Measurements from ENCODE around the gene PIP5KL1.

Gene PIP5KL1

GRCh38 chr9:127924736-127925444, 5.7 kb downstream of the PIP5KL1 start:
- peaks cover 23 to 50% of the 10 kb centered on the region in 2 donors for H3K27me3 ChIP-seq (ENCODE audit: control insufficient read depth in 1 of 2, insufficient read depth in 2 of 2, low read length in 2 of 2)
- no peaks in the 10 kb centered on the region for H3K4me1 ChIP-seq (ENCODE audit: insufficient read depth, low read length)

GRCh38 chr9:127923771-127924170, 6.8 kb downstream of the PIP5KL1 start:
- no peaks in the 10 kb centered on the region for H3K36me3 ChIP-seq (ENCODE audit: insufficient read depth, low read length)
- H3K9ac ChIP-seq (ENCODE audit: low read length): no peak overlapping the region
- no peaks in the 10 kb centered on the region for H3K4me1 ChIP-seq (ENCODE audit: insufficient read depth, low read length)
- no peak overlapping the region for H3K4me3 ChIP-seq (ENCODE audit: low read depth in 1 of 2, low read length in 2 of 2)
- peaks cover 21 to 40% of the 10 kb centered on the region in 2 donors for H3K27me3 ChIP-seq (ENCODE audit: control insufficient read depth in 1 of 2, insufficient read depth in 2 of 2, low read length in 2 of 2)
- no peak overlapping the region for H3K27ac ChIP-seq (ENCODE audit: low read depth, low read length)
- no peaks in the 10 kb centered on the region for H3K9me3 ChIP-seq (ENCODE audit: low read length)

More at GRCh38 chr9:127924736-127925444, 5.7 kb downstream of the PIP5KL1 start:
- no peak overlapping the region for H3K4me3 ChIP-seq (ENCODE audit: low read depth in 1 of 2, low read length in 2 of 2)
- H3K36me3 ChIP-seq (ENCODE audit: insufficient read depth, low read length): no peaks in the 10 kb centered on the region
- H3K9me3 ChIP-seq (ENCODE audit: low read length): no peaks in the 10 kb centered on the region
- H3K27ac ChIP-seq (ENCODE audit: low read depth, low read length): no peak overlapping the region
- no peak overlapping the region for H3K9ac ChIP-seq (ENCODE audit: low read length)

- Histone ChIP-seq H3K27ac (ENCODE audit: low read depth, low read length) (no peak overlapping the region), H3K36me3 (ENCODE audit: insufficient read depth, low read length) (no peaks in the 10 kb centered on the region), H3K4me3 (ENCODE audit: low read depth in 1 of 2, low read length in 2 of 2) (no peak overlapping the region), H3K9me3 (ENCODE audit: low read length) (no peaks in the 10 kb centered on the region), H3K27me3 (ENCODE audit: control insufficient read depth in 1 of 2, insufficient read depth in 2 of 2, low read length in 2 of 2) (peaks cover 14 to 35% of the 10 kb centered on the region in 2 donors), H3K9ac (ENCODE audit: low read length) (no peak overlapping the region), H3K4me1 (ENCODE audit: insufficient read depth, low read length) (no peaks in the 10 kb centered on the region)
These were observed 7.5 kb downstream of the PIP5KL1 start for GRCh38 chr9:127923046-127923445.

- no peak overlapping the region for H3K27ac ChIP-seq (ENCODE audit: low read depth, low read length)
These were observed 8.9 kb downstream of the PIP5KL1 start for GRCh38 chr9:127921557-127922120.

GRCh38 chr9:127920794-127921193, 9.8 kb downstream of the PIP5KL1 start:
- Histone ChIP-seq H3K27me3 (ENCODE audit: control insufficient read depth in 1 of 2, insufficient read depth in 2 of 2, low read length in 2 of 2) (peaks cover under 1 to 15% of the 10 kb centered on the region in 2 donors), H3K36me3 (ENCODE audit: insufficient read depth, low read length) (no peaks in the 10 kb centered on the region), H3K27ac (ENCODE audit: low read depth, low read length) (no peak overlapping the region)

More at GRCh38 chr9:127921557-127922120, 8.9 kb downstream of the PIP5KL1 start:
- Histone ChIP-seq H3K9ac (ENCODE audit: low read length) (no peak overlapping the region), H3K4me1 (ENCODE audit: insufficient read depth, low read length) (peaks cover 4% of the 10 kb centered on the region), H3K27me3 (ENCODE audit: control insufficient read depth in 1 of 2, insufficient read depth in 2 of 2, low read length in 2 of 2) (peaks cover 9 to 24% of the 10 kb centered on the region in 2 donors), H3K36me3 (ENCODE audit: insufficient read depth, low read length) (no peaks in the 10 kb centered on the region), H3K4me3 (ENCODE audit: low read depth in 1 of 2, low read length in 2 of 2) (peak overlapping the region in 1 of 2 donors; percentile 22), H3K9me3 (ENCODE audit: low read length) (no peaks in the 10 kb centered on the region)

GRCh38 chr9:127919253-127919815, 11.2 kb downstream of the PIP5KL1 start:
- H3K4me1 ChIP-seq (ENCODE audit: insufficient read depth, low read length): peaks cover 16% of the 10 kb centered on the region
- H3K4me3 ChIP-seq (ENCODE audit: low read depth in 1 of 2, low read length in 2 of 2): no peak overlapping the region
- peaks cover 0 to 4% of the 10 kb centered on the region in 2 donors for H3K27me3 ChIP-seq (ENCODE audit: control insufficient read depth in 1 of 2, insufficient read depth in 2 of 2, low read length in 2 of 2)
- H3K9me3 ChIP-seq (ENCODE audit: low read length): no peaks in the 10 kb centered on the region
- no peaks in the 10 kb centered on the region for H3K36me3 ChIP-seq (ENCODE audit: insufficient read depth, low read length)
- no peak overlapping the region for H3K9ac ChIP-seq (ENCODE audit: low read length)
- peak overlapping the region; percentile 27 for H3K27ac ChIP-seq (ENCODE audit: low read depth, low read length)

More at GRCh38 chr9:127920794-127921193, 9.8 kb downstream of the PIP5KL1 start:
- Histone ChIP-seq H3K4me3 (ENCODE audit: low read depth in 1 of 2, low read length in 2 of 2) (no peak overlapping the region), H3K9me3 (ENCODE audit: low read length) (no peaks in the 10 kb centered on the region), H3K4me1 (ENCODE audit: insufficient read depth, low read length) (peaks cover 9% of the 10 kb centered on the region), H3K9ac (ENCODE audit: low read length) (no peak overlapping the region)

- Histone ChIP-seq H3K36me3 (ENCODE audit: insufficient read depth, low read length) (no peaks in the 10 kb centered on the region), H3K9me3 (ENCODE audit: low read length) (no peaks in the 10 kb centered on the region), H3K4me3 (ENCODE audit: low read depth in 1 of 2, low read length in 2 of 2) (no peak overlapping the region), H3K9ac (ENCODE audit: low read length) (no peak overlapping the region), H3K27me3 (ENCODE audit: control insufficient read depth in 1 of 2, insufficient read depth in 2 of 2, low read length in 2 of 2) (peaks cover 0 to 4% of the 10 kb centered on the region in 2 donors), H3K27ac (ENCODE audit: low read depth, low read length) (peak overlapping the region; percentile 42), H3K4me1 (ENCODE audit: insufficient read depth, low read length) (peaks cover 16% of the 10 kb centered on the region)
These were observed 12.1 kb downstream of the PIP5KL1 start for GRCh38 chr9:127918183-127919107.

GRCh38 chr9:127917603-127918002, 13.0 kb downstream of the PIP5KL1 start:
- Histone ChIP-seq H3K4me3 (ENCODE audit: low read depth in 1 of 2, low read length in 2 of 2) (no peak overlapping the region), H3K9me3 (ENCODE audit: low read length) (no peaks in the 10 kb centered on the region), H3K27ac (ENCODE audit: low read depth, low read length) (peak overlapping the region; percentile 55), H3K4me1 (ENCODE audit: insufficient read depth, low read length) (peaks cover 16% of the 10 kb centered on the region), H3K9ac (ENCODE audit: low read length) (peak overlapping the region; percentile 4), H3K27me3 (ENCODE audit: control insufficient read depth in 1 of 2, insufficient read depth in 2 of 2, low read length in 2 of 2) (peaks cover 0 to 4% of the 10 kb centered on the region in 2 donors), H3K36me3 (ENCODE audit: insufficient read depth, low read length) (no peaks in the 10 kb centered on the region)

- no peaks in the 10 kb centered on the region for H3K9me3 ChIP-seq (ENCODE audit: low read length)
- peaks cover 16% of the 10 kb centered on the region for H3K4me1 ChIP-seq (ENCODE audit: insufficient read depth, low read length)
- peaks cover 0 to 3% of the 10 kb centered on the region in 2 donors for H3K27me3 ChIP-seq (ENCODE audit: control insufficient read depth in 1 of 2, insufficient read depth in 2 of 2, low read length in 2 of 2)
- H3K9ac ChIP-seq (ENCODE audit: low read length): peak within 1 kb of the TSS; percentile 57
- H3K27ac ChIP-seq (ENCODE audit: low read depth, low read length): peak within 1 kb of the TSS; percentile 59
- H3K36me3 ChIP-seq (ENCODE audit: insufficient read depth, low read length): no peaks in the 10 kb centered on the region
- peak within 1 kb of the TSS; percentile 53 to 86 for H3K4me3 ChIP-seq (ENCODE audit: low read depth in 1 of 2, low read length in 2 of 2)
These were observed 13.6 kb downstream of the PIP5KL1 start, which contains the start of gene ST6GALNAC4 for GRCh38 chr9:127916720-127917581. Gene ST6GALNAC4, minus strand, starts transcription at chr9:127917041. Its CDS starts 622 bp downstream, at chr9:127916419.

All from muscle layer of colon (tissue), 2 donors.